MM.1S (cell line): ENCODE results near the gene RTCA.

ENCODE experiments used
- EZH2 ChIP-seq: fragments of 300-600 bp; sonication (generic); optimal IDR thresholded peaks from 2 replicates; pipeline ENCODE3; 2017; ENCODE audit warnings: low read depth, mild to moderate bottlenecking, antibody characterized with exemption, low read length, mixed read lengths
- EZH2phosphoT487 ChIP-seq: fragments of 300-600 bp; sonication (generic); IDR thresholded peaks from 2 replicates; pipeline ENCODE4 v1.6.1; 2018; ENCODE audit warnings: antibody characterized with exemption, low read length
- TF ChIP-seq, protein P1 (sequence below): fragments of 300-600 bp; sonication (generic); IDR thresholded peaks from 2 replicates; pipeline ENCODE4 v1.5.1; 2016; ENCODE audit warnings: antibody characterized with exemption, low read length, mixed read lengths

DNA sequence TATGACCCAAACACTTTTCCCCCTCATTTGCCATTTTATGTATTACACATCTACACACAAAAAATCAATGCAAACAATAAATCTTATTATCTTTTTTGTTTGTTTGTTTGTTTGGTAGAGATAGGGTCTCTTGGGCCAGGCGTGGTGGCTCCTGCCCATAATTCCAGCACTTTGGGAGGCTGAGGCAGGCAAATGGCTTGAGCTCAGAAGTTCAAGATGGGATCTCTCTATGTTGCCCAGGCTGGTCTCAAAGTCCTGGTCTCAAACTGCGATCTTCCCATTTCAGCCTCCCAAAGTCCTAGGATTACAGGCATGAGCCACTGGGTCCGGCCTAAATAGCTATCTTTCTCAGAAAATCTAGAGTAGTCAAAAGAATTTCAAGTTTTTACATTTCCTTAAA lies 15.2 kb upstream of the RTCA start:
- no peak for TF ChIP-seq EZH2
- TF ChIP-seq, protein P1, sequence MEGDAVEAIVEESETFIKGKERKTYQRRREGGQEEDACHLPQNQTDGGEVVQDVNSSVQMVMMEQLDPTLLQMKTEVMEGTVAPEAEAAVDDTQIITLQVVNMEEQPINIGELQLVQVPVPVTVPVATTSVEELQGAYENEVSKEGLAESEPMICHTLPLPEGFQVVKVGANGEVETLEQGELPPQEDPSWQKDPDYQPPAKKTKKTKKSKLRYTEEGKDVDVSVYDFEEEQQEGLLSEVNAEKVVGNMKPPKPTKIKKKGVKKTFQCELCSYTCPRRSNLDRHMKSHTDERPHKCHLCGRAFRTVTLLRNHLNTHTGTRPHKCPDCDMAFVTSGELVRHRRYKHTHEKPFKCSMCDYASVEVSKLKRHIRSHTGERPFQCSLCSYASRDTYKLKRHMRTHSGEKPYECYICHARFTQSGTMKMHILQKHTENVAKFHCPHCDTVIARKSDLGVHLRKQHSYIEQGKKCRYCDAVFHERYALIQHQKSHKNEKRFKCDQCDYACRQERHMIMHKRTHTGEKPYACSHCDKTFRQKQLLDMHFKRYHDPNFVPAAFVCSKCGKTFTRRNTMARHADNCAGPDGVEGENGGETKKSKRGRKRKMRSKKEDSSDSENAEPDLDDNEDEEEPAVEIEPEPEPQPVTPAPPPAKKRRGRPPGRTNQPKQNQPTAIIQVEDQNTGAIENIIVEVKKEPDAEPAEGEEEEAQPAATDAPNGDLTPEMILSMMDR = no peak
- no peak for TF ChIP-seq EZH2phosphoT487
